NCI-H2171 treated with DMSO at 0.1 percent for 48 hours (cell line): Measurements from ENCODE around the gene TRIM27.
"Not testable (repeated sequence)": the region's sequence is repeated elsewhere in the genome, so short reads cannot be mapped to it uniquely, and the experiment has no call there.

ENCODE experiments used
- DNase-seq: peaks from one replicate; lab custom pipeline; 2025; lab: John Stamatoyannopoulos, UW

TRIM27 gene

DNA sequence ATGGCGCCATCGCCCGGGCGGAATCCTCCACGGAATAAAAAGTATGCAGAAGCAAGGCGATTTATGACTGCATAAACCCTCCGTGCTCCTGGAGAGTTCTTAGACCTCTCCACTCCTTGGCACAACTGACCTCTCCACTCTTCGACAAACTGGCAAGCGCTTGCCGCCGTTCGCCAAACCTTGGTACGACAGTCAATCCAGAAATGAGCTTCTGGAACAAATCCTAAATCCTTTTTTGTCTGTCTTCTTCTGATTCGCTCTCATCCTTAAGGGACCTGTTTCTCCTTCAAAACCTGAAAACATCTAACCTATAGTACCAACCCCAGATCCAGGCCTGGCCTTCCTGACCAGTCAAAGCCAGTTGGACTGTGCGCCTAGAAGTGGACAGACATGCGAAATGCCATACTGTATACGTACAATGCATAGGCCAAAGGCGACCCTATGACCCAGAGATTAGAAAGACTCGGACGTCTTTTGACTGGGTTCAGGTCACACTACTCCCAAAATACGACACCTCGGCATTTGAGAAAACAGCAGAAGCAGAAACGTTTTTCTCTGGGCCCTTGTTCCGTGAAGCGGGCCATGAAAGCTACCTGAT lies 59.4 kb downstream of the TRIM27 start:
- DNase-seq: no peak

DNA sequence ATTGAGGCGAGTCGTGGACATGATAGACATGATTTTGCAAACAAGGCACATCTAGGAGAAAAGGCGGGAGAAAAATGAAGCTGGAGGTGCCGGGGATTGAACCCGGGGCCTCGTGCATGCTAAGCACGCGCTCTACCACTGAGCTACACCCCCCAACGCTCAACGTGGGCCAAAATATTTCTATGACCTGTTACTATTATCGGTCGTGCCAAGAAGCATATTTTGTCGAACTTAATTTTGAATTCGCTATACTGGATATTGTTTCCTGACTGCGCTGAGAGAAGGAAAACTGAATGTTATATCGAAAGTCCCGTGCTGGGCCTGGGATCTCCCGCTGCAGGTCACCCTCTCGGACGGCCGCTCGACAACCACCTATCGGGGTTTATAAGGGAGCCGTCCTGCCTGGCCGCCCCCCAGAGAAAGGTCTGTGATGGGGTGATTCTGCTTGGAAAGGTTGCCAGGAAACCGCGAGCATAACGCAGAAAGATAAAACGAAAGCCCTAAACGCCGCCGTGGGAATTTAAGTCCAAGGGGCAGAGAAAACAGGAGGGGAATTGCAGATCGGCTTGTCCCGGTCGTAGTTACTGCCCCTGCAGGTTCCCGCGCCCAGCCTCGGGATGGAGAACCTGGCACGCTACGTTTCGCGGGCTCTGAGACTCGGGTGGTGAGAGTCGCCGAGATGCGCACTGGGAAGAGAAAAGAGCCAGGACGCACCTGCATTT lies 60.0 kb downstream of the TRIM27 start:
- peak; percentile 72 for DNase-seq

DNA sequence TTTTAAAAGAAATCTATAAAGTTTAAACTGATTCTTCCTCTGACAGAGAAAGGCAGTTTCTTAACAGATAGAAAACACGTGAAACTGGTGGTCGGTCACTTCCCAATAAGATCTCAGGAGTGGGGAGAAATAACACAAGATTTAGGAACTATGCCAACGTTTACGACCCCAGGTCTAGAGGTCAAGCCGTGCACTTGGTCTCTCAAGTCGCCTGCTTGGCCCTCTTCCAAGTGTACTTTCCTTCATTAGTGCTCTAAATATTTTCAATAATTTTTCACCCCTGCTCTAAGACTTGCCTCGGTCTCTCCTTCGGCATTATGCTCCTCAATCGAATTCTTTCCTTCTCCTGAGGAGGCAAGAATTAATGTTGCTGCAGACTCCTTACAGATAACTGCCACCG lies 61.7 kb downstream of the TRIM27 start:
- DNase-seq: no peak

DNA sequence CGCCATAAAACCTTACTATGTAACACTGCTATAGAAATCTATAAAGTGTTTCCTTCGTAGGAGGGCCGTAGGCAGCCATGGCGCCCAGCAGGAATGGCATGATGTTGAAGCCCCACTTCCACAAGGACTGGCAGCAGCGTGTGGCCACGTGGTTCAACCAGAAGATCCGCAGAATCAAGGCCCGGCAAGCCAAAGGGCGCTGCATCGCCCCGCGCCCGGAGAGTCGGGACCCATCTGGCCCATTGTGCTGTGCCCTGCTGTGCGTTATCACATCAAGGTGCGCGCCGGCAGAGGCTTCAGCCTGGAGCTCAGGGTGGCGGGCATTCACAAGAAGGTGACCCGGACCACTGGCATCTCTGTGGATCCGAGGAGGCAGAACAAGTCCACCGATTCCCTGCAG lies 62.4 kb downstream of the TRIM27 start:
- no peak for DNase-seq

DNA sequence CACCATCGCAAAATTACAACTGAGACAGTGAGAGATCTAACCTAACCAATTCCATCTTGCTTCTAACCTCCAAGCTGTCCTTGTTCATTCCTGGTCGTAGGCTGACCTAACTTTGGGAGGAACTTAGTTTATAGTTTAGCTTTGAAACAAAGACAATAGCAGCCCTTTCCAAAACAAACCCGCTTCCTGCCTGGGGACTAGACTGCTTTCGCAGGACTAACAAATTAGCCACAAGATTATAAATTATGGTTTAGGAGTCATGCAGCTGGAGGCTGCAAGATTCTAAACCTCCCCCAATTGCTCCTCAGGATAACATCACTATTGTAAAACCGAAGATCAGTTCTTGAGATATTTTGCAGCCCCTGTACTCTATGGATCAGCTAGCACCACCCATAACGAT lies 63.2 kb downstream of the TRIM27 start:
- no peak for DNase-seq

DNA sequence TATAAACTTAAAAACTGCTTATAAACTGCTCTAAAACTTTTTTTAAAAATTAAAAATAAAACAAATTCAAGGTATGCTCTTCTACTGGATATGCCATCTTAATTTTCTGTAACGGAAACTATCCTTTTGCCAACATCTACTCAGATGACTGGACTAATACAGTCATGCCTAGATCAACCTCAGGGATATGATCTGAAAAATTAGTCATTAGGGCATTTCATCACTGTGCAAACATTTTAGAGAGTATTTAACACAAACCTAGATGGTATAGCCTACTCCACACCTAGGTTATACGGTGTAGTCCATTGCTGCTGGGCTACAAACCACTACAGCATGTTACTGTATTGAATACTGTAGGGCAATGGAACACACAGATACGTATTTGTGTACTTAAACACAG lies 64.8 kb downstream of the TRIM27 start:
- DNase-seq: no peak

DNA sequence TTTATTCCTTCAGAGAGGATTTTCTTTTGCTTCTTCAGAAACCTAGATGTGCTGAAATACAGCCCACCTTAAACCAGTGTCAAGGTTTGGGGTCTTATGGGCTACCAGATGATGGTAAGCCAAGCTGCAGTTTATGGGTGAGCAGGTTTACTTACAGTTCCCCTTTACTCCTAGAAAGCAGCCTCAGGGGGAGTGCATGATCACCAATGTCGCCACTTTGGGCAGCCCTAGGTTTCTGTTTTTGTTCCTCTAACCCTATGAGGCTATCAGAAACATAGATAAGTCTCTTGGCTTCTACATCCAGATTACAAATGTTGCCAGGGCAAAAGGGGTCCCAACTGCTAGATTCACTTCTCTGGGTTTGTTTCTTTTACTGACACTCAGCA lies 67.2 kb downstream of the TRIM27 start:
- DNase-seq: no peak

DNA sequence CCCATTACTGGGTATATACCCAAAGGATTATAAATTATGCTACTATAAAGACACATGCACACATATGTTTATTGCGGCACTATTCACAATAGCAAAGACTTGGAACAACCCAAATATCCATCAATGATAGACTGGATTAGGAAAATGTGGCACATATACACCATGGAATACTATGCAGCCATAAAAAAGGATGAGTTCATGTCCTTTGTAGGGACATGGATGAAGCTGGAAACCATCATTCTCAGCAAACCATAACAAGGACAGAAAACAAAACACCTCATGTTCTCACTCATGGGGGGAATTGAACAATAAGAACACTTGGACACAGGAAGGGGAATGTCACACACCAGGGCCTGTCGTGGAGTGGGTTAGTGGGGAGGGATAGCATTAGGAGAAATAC lies 69.4 kb downstream of the TRIM27 start:
- not testable (repeated sequence) for DNase-seq
